Measurements from ENCODE around the gene DPEP3.
A peak's percentile ranks its signal among the peaks of the same experiment; 100 is the strongest.

DPEP3 gene

GRCh38 chr16:67934306-67935100 lies 45.8 kb downstream of the DPEP3 start:
- no peak for DNase-seq (ENCODE audit: low read depth)
- peak overlapping the region; percentile 95 for H3K4me3 ChIP-seq (replicated peaks; ENCODE audit: low read depth, low read length)
- TF ChIP-seq CTCF (IDR thresholded peaks at IDR 0.05; ENCODE audit: low read length, missing control alignments): no peak

DNA sequence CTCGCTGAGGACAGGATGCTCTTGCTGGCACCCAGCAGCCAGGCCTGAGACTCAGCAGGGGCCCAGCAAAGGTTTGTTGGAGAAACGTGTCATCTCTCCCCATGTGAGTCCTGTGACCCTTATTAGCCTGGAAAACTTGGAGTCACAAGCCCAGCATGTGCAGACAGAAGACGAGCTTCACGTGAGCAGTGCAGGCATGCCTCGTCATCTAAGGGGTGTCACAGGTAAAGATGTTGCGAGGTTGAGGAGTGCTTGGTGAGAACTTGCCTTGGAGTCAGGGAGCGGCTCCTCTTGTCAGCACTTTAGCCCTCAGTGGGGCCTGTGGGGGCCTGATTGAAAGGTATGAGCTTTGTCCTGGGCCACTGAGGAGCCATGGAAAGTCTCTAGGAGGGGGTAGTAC lies 46.5 kb downstream of the DPEP3 start:
- no peak for DNase-seq (ENCODE audit: low read depth)
- no peak overlapping the region for H3K4me3 ChIP-seq (replicated peaks; ENCODE audit: low read depth, low read length)
- TF ChIP-seq CTCF (IDR thresholded peaks at IDR 0.05; ENCODE audit: low read length, missing control alignments): no peak

DNA sequence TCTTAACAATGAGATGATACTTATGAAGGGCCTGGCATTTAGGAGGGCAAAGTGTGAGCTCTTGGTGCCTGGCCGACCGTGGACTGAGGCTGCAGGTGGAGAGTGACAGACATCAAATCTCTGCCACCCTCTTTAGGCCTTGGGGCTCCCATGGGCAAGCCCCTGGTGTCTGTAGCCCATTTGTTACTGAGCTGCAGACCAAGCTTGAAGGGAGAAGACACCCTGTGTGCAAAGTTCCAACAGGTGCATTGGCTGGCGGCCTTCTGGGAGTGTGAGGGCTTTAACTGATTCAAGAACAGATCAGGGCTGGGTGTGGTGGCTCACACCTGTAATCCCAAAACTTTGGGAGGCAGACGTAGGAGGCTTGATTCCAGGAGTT lies 47.8 kb downstream of the DPEP3 start:
- no peak for DNase-seq (ENCODE audit: low read depth)
- H3K4me3 ChIP-seq (replicated peaks; ENCODE audit: low read depth, low read length): no peak overlapping the region
- no peak for TF ChIP-seq CTCF (IDR thresholded peaks at IDR 0.05; ENCODE audit: low read length, missing control alignments)

DNA sequence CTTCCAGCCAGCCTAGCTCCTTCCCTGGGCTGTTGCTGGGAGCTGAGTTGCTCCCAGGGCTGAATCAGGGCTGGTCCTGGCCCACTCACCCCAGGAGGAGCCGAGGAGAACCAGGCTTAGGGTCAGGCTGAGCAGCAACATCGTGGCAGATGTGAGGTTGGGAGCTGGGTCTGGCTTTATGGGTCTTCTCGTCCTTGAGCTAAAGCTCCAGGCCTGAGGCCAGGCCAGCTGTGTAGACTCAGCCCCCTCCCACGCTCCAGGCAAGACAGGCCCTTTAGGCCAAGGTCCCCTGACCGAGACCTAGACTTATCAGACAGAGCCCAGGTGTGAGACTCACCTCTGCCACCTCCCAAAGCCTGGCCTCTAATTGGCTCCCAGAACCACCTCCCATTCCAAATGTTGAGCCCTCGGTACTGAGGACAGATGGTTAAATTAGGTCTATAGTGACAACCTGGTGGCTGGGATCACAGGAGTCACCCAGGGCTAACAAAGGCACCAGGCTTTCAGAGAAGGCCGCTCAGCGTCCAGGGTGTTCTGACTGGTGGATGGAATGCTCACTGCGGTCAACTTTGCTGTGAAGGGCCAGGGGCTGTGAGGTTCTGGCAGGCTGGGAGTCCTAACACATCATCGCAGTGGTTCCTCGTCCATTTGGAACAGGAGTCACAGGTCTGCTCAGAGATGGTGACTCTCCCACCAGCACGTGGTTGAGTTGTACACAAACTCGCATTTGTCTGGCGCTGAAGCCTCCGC lies 48.4 kb downstream of the DPEP3 start, which contains the start of gene CTRL:
TSS of gene CTRL (minus strand) at position 151 of the 750 bp plus-strand sequence. CDS start at position 141, 10 bp downstream.
- DNase-seq (ENCODE audit: low read depth): no peak
- peak; percentile 13 for TF ChIP-seq CTCF (IDR thresholded peaks at IDR 0.05; ENCODE audit: low read length, missing control alignments)
- H3K4me3 ChIP-seq (replicated peaks; ENCODE audit: low read depth, low read length): no peak within 1 kb of the TSS

DNA sequence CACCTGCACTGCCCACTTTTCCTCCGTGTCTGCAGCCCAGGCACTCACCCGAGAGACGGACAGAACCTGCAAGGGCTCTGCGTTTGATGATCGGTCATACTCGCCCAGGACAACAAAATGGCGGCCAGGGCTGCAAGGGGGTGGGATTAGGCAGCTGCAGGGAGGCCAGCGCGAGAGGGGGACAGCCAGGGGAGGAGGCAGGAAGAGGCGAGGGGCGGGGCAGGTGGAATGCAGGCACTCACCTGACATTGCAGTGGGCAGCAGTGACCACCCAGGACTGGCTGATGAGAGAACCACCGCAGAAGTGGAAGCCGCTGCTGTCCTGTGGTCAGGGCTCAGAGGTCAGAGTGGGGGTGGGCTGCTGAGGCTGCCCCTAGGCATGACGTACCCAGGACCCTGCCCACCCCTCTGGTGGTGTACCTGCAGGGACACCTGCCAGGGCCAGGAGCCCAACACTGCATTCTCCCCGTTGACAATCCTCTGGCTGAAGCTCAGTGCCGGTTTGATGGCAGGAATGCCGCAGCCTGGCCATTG lies 49.6 kb downstream of the DPEP3 start:
- DNase-seq (ENCODE audit: low read depth): no peak
- no peak overlapping the region for H3K4me3 ChIP-seq (replicated peaks; ENCODE audit: low read depth, low read length)
- no peak for TF ChIP-seq CTCF (IDR thresholded peaks at IDR 0.05; ENCODE audit: low read length, missing control alignments)

DNA sequence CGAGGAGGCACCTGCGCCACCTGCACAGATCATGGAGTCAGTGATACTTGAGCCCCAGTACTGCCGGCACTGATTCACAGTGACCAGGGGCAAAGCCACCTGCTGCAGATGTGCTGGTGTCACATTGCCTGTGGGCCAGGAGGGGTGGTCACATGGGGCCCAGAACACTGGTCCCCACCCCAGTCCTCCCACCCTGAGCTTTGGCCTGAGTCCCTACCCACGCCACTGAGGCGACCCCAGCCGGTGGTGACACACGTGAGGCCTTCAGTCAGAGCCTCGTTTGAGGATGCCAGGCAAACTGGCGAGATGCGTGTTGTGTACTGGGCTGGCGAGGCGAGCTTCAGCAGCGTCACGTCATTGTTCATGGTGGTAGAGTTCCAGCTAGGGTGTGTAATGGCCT lies 50.1 kb downstream of the DPEP3 start:
- no peak overlapping the region for H3K4me3 ChIP-seq (replicated peaks; ENCODE audit: low read depth, low read length)
- no peak for TF ChIP-seq CTCF (IDR thresholded peaks at IDR 0.05; ENCODE audit: low read length, missing control alignments)
- no peak for DNase-seq (ENCODE audit: low read depth)
